ENCODE results near the gene PRELID1. TPM values are rescaled to one million over a fixed set of nuclear protein-coding genes. Genes with fewer than 3 reads are reported as not detected.
"Not testable (repeated sequence)": the region's sequence is repeated elsewhere in the genome, so short reads cannot be mapped to it uniquely, and the experiment has no call there.

Gene PRELID1
- total and polyA plus RNA-seq, 2 donors (not counting 3 experiments of a cell fraction or from before 2014, with no cell fraction given): 201 to 293 TPM

GRCh38 chr5:177256296-177256695, 47.3 kb upstream of the PRELID1 start:
- TF ChIP-seq FOS (IDR thresholded peaks at IDR 0.05; ENCODE audit: borderline replicate concordance, insufficient read depth, low read length): no peak
- TF ChIP-seq MYC (IDR thresholded peaks at IDR 0.05; ENCODE audit: low read depth, low read length): no peak
- TF ChIP-seq JUN (IDR thresholded peaks at IDR 0.05; ENCODE audit: borderline replicate concordance, insufficient read depth, insufficient read length, low read depth): no peak
- Histone ChIP-seq H3K27ac (ENCODE audit: insufficient read depth, low read depth, low read length) (no peak overlapping the region), H3K27me3 (ENCODE audit: control insufficient read depth in 2 of 2, insufficient read depth in 2 of 2, low read length in 2 of 2) (no peaks in the 10 kb centered on the region), H3K79me2 (ENCODE audit: control insufficient read depth, insufficient read depth, low read length) (peaks cover 1% of the 10 kb centered on the region), H3K9me1 (replicated peaks; ENCODE audit: control insufficient read depth, extremely low read depth, insufficient read depth, low read length) (no peaks in the 10 kb centered on the region), H3K4me1 (ENCODE audit: control insufficient read depth, extremely low read depth, insufficient read depth, low read length) (no peaks in the 10 kb centered on the region), H3K9me3 (replicated peaks; ENCODE audit: control insufficient read depth, insufficient read depth, low read length) (no peaks in the 10 kb centered on the region), H2AFZ (ENCODE audit: low read depth, low read length) (no peak overlapping the region), H4K20me1 (replicated peaks; ENCODE audit: control insufficient read depth, extremely low read depth, insufficient read depth, low read length) (no peaks in the 10 kb centered on the region), H3K9ac (replicated peaks; ENCODE audit: extremely low read depth, insufficient read depth, low read length) (no peak overlapping the region), H3K36me3 (ENCODE audit: control insufficient read depth in 2 of 2, extremely low read depth in 1 of 2, insufficient read depth in 2 of 2, low read length in 2 of 2) (peaks cover 5 to 9% of the 10 kb centered on the region in 2 experiments), H3K4me2 (ENCODE audit: insufficient read depth, low read length) (no peak overlapping the region), H3K4me3 (replicated peaks in 1 of 3; ENCODE audit: insufficient read depth in 1 of 3, low read depth in 1 of 3, low read length in 3 of 3) (no peak overlapping the region)
- dilution Hi-C loops (cut with MboI; ENCODE audit: extremely low pct_ligation_motif_present, low sequenced_read_pairs): no loop called here
- intact Hi-C loops (cut with micrococcal nuclease): no loop called here
- DNase-seq (ENCODE audit: low read depth, low spot score) (no peak), FAIRE-seq (no peak)
- no TSS peak for BruUV-seq (replicated peaks)
- POLR2A ChIA-PET: no interaction called here
- CTCF ChIA-PET: no interaction called here

GRCh38 chr5:177258711-177259110, 44.9 kb upstream of the PRELID1 start:
- dilution Hi-C loops (cut with MboI; ENCODE audit: extremely low pct_ligation_motif_present, low sequenced_read_pairs); H3K79me2 ChIP-seq (ENCODE audit: control insufficient read depth, insufficient read depth, low read length); H3K9ac ChIP-seq (replicated peaks; ENCODE audit: extremely low read depth, insufficient read depth, low read length); H3K4me3 ChIP-seq (replicated peaks in 1 of 3; ENCODE audit: insufficient read depth in 1 of 3, low read depth in 1 of 3, low read length in 3 of 3); POLR2A ChIA-PET; H3K4me1 ChIP-seq (ENCODE audit: control insufficient read depth, extremely low read depth, insufficient read depth, low read length); DNase-seq (ENCODE audit: low read depth, low spot score); H3K27ac ChIP-seq (ENCODE audit: insufficient read depth, low read depth, low read length); H3K27me3 ChIP-seq (ENCODE audit: control insufficient read depth in 2 of 2, insufficient read depth in 2 of 2, low read length in 2 of 2); BruUV-seq (replicated peaks); H3K9me1 ChIP-seq (replicated peaks; ENCODE audit: control insufficient read depth, extremely low read depth, insufficient read depth, low read length); intact Hi-C loops (cut with micrococcal nuclease); FAIRE-seq; H2AFZ ChIP-seq (ENCODE audit: low read depth, low read length); H4K20me1 ChIP-seq (replicated peaks; ENCODE audit: control insufficient read depth, extremely low read depth, insufficient read depth, low read length); H3K9me3 ChIP-seq (replicated peaks; ENCODE audit: control insufficient read depth, insufficient read depth, low read length); H3K4me2 ChIP-seq (ENCODE audit: insufficient read depth, low read length): not testable (repeated sequence)
- CTCF ChIA-PET: interaction anchor here (1.1 kb wide), 1 partner anchor 51 kb away, joined by 3 read pairs; no protein-coding TSS in a partner anchor
- peaks cover 3 to 13% of the 10 kb centered on the region in 2 experiments for H3K36me3 ChIP-seq (ENCODE audit: control insufficient read depth in 2 of 2, extremely low read depth in 1 of 2, insufficient read depth in 2 of 2, low read length in 2 of 2)
